ENCODE measurements around the gene UBTF. TPM values are rescaled to one million over a fixed set of nuclear protein-coding genes. Genes with fewer than 3 reads are reported as not detected.

The UBTF gene
- total and polyA plus RNA-seq, 9 of the 15 experiments (the other 6 are each of a cell fraction or from before 2014, with no cell fraction given), result 1.2 to 113 (median 83.6) TPM

DNA sequence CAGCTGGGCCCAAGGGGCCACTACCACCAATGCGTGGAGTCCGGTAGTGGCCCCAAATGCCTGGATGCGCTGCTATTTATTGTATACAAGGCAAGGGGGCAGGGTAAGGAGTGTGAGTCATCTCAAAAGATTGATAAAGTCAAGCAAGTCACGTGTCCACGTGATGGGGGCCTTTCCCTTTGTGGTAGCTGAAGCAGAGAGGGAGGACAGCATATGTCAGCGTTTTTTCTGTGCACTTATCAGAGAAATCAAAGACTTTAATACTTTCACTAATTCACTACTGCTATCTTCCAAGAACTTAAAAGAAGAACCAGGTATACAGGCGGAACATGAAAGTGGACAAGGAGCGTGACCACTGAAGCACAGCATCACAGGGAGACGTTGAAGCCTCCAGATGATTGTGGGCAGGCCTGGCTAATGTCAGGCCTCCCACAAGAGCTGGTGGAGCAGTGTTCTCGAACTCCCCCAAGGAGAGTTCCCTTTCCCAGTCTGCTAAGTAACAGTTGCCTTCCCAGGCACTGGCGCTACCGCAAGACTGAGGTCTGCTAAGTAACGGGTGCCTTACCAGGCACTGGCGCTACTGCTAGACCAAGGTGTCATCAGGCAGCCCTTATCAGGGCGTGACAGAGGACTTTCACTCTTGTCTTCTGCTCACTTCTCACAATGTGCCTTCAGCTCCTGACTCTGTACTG lies 59.8 kb downstream of the UBTF start (continued):
- no peak for TF ChIP-seq RBM22 (IDR thresholded peaks at IDR 0.05; ENCODE audit: low read depth, low read length, poor library complexity, severe bottlenecking)
- no peak for TF ChIP-seq SAFB (IDR thresholded peaks at IDR 0.05; ENCODE audit: borderline replicate concordance, low read depth, low read length)
- TF ChIP-seq TAF15 (IDR thresholded peaks at IDR 0.05; ENCODE audit: low read depth, low read length), result no peak
- TF ChIP-seq, protein P1, sequence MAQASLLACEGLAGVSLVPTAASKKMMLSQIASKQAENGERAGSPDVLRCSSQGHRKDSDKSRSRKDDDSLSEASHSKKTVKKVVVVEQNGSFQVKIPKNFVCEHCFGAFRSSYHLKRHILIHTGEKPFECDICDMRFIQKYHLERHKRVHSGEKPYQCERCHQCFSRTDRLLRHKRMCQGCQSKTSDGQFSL (CRISPR knock-in tag; IDR thresholded peaks at IDR 0.05), result no peak
- TF ChIP-seq, protein P1 (tag; IDR thresholded peaks at IDR 0.05), result no peak
- TF ChIP-seq XRCC4 (IDR thresholded peaks at IDR 0.05; ENCODE audit: extremely low read depth, insufficient read depth, insufficient read length), result no peak
- TF ChIP-seq NFRKB (IDR thresholded peaks at IDR 0.05; ENCODE audit: low read depth), result no peak
- no peak for TF ChIP-seq ZNF79 (CRISPR knock-in tag; IDR thresholded peaks at IDR 0.05; ENCODE audit: low read depth)
- TF ChIP-seq PPARD (CRISPR knock-in tag; IDR thresholded peaks at IDR 0.05), result no peak
- TF ChIP-seq, protein P2, sequence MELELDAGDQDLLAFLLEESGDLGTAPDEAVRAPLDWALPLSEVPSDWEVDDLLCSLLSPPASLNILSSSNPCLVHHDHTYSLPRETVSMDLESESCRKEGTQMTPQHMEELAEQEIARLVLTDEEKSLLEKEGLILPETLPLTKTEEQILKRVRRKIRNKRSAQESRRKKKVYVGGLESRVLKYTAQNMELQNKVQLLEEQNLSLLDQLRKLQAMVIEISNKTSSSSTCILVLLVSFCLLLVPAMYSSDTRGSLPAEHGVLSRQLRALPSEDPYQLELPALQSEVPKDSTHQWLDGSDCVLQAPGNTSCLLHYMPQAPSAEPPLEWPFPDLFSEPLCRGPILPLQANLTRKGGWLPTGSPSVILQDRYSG (tag; conservative IDR thresholded peaks at IDR 0.05; ENCODE audit: low read depth), result 0 out of 2 replicates have a peak, but pooled peaks have one; percentile 52
- TF ChIP-seq, protein P3, sequence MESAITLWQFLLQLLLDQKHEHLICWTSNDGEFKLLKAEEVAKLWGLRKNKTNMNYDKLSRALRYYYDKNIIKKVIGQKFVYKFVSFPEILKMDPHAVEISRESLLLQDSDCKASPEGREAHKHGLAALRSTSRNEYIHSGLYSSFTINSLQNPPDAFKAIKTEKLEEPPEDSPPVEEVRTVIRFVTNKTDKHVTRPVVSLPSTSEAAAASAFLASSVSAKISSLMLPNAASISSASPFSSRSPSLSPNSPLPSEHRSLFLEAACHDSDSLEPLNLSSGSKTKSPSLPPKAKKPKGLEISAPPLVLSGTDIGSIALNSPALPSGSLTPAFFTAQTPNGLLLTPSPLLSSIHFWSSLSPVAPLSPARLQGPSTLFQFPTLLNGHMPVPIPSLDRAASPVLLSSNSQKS (CRISPR knock-in tag; IDR thresholded peaks at IDR 0.05), result no peak
- TF ChIP-seq EP400 (IDR thresholded peaks at IDR 0.05), result 0 out of 2 replicates have a peak, but pooled peaks have one; percentile 54
- no peak for TF ChIP-seq CAMTA2 (CRISPR knock-in tag; conservative IDR thresholded peaks at IDR 0.05)
- TF ChIP-seq SMAD3 (CRISPR knock-in tag; conservative IDR thresholded peaks at IDR 0.05), result 0 out of 2 replicates have a peak, but pooled peaks have one; percentile 7
- TF ChIP-seq FOXK1 (CRISPR knock-in tag; IDR thresholded peaks at IDR 0.05; ENCODE audit: borderline replicate concordance), result no peak
- no peak for TF ChIP-seq MCM7 (IDR thresholded peaks at IDR 0.05)
- TF ChIP-seq, protein P4, sequence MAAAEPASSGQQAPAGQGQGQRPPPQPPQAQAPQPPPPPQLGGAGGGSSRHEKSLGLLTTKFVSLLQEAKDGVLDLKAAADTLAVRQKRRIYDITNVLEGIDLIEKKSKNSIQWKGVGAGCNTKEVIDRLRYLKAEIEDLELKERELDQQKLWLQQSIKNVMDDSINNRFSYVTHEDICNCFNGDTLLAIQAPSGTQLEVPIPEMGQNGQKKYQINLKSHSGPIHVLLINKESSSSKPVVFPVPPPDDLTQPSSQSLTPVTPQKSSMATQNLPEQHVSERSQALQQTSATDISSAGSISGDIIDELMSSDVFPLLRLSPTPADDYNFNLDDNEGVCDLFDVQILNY (CRISPR knock-in tag; IDR thresholded peaks at IDR 0.05), result no peak
- peak; percentile 40; the same call in 1 of the 2 replicates for TF ChIP-seq POLR2AphosphoS5 (IDR thresholded peaks at IDR 0.05; ENCODE audit: control insufficient read depth, insufficient read depth, low read depth, low read length)
- TF ChIP-seq ZNF717 (CRISPR knock-in tag; IDR thresholded peaks at IDR 0.05), result no peak
- TF ChIP-seq HDAC6 (IDR thresholded peaks at IDR 0.05; ENCODE audit: low read depth, low read length), result no peak
- peak; percentile 90 for TF ChIP-seq MAFG (tag; conservative IDR thresholded peaks at IDR 0.05)
- TF ChIP-seq SIX5 (IDR thresholded peaks at IDR 0.05; ENCODE audit: borderline replicate concordance in 1 of 2, insufficient read depth in 1 of 2, low read depth in 1 of 2, low read length in 2 of 2), result no peak
- TF ChIP-seq NBN (IDR thresholded peaks at IDR 0.05; ENCODE audit: low read depth), result no peak; the same call in 1 of the 2 replicates
- TF ChIP-seq NONO (IDR thresholded peaks at IDR 0.05; ENCODE audit: low read depth in 2 of 2, low read length in 1 of 2), result no peak

Measured in K562 (cell line).